Adrenal gland (tissue), 5 donors: Measurements from ENCODE around the gene TRMT1.

ENCODE experiments used
- CTCF ChIP-seq, 6 experiments: fragments of 450-650 bp in 4 of 6; fragments of 200-600 bp in 2 of 6; sonication (generic) in 1 of 6; IDR thresholded peaks; 1 replicate in 5 of 6; 2 replicates in 1 of 6; pipeline versions ENCODE4 v1.5.1 to v1.8.0; 2016 to 2021; ENCODE audit warnings: antibody characterized with exemption in 6 of 6, mild to moderate bottlenecking in 2 of 6, moderate library complexity in 1 of 6
- POLR2A ChIP-seq, 2 donors: fragments of 450-650 bp; IDR thresholded peaks; one replicate each; pipeline ENCODE4 v1.6.1; 2017; ENCODE audit warnings: antibody characterized with exemption in 2 of 2, mild to moderate bottlenecking in 2 of 2, moderate library complexity in 1 of 2
- donor health status: DM: no; HTN: no; CAD: no.

DNA sequence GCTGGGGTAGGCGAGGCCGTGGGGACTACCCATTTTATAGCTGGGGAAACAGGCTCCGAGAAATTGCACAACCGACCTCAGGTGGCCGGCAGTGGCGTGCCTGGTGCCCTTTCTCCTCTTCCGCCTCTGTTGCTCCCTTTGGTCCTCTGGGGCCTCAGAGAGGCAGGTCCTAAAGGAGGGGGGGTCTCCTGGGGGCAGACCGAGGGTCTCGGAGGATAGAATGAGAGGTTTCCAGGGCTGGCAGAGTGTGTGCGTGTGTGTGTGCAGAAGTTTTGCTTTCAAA lies 22.3 kb upstream of the TRMT1 start:
- no peak for TF ChIP-seq CTCF (IDR thresholded peaks at IDR 0.05)
- TF ChIP-seq POLR2A (IDR thresholded peaks at IDR 0.05): no peak
